Measurements from ENCODE around the gene ADAMTS2. TPM values are rescaled to one million over a fixed set of nuclear protein-coding genes. Genes with fewer than 3 reads are reported as not detected.
"Not testable (repeated sequence)": the region's sequence is repeated elsewhere in the genome, so short reads cannot be mapped to it uniquely, and the experiment has no call there.

Gene ADAMTS2
- total RNA-seq, 1 donor from 2014 or later, result 8.2 TPM

DNA sequence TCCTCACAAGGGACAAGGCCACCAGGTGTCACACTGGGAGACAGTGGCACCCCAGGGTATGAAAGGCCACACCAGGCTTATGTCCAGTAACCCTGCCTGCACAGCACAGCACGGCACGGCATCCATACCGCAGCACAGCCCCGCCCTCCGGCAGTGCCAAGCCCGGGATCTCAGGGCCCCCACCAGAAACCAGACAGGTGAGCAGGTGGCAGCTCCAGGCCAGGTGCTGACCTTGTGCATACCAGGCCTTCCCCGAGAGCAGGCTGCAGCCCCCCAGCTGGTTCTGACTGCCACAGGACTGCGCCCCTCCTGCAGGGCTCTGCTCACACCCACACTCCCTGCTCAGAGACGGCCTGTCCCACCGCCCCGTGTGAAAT lies 56.5 kb downstream of the ADAMTS2 start:
- peaks cover 12% of the 10 kb centered on the region for H3K4me1 Mint-ChIP-seq
- H3K27me3 Mint-ChIP-seq (ENCODE audit: low read depth), result no peaks in the 10 kb centered on the region
- H3K9me3 Mint-ChIP-seq, result no peaks in the 10 kb centered on the region
- H3K4me3 Mint-ChIP-seq, result no peak overlapping the region
- H3K27ac Mint-ChIP-seq, result no peak overlapping the region
- DNase-seq (ENCODE audit: low spot score in 2 of 2, unreplicated experiment in 2 of 2), result no peak
- H3K36me3 Mint-ChIP-seq, result no peaks in the 10 kb centered on the region
- TF ChIP-seq, protein P1, sequence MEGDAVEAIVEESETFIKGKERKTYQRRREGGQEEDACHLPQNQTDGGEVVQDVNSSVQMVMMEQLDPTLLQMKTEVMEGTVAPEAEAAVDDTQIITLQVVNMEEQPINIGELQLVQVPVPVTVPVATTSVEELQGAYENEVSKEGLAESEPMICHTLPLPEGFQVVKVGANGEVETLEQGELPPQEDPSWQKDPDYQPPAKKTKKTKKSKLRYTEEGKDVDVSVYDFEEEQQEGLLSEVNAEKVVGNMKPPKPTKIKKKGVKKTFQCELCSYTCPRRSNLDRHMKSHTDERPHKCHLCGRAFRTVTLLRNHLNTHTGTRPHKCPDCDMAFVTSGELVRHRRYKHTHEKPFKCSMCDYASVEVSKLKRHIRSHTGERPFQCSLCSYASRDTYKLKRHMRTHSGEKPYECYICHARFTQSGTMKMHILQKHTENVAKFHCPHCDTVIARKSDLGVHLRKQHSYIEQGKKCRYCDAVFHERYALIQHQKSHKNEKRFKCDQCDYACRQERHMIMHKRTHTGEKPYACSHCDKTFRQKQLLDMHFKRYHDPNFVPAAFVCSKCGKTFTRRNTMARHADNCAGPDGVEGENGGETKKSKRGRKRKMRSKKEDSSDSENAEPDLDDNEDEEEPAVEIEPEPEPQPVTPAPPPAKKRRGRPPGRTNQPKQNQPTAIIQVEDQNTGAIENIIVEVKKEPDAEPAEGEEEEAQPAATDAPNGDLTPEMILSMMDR (IDR thresholded peaks at IDR 0.05; ENCODE audit: unreplicated experiment), result no peak

DNA sequence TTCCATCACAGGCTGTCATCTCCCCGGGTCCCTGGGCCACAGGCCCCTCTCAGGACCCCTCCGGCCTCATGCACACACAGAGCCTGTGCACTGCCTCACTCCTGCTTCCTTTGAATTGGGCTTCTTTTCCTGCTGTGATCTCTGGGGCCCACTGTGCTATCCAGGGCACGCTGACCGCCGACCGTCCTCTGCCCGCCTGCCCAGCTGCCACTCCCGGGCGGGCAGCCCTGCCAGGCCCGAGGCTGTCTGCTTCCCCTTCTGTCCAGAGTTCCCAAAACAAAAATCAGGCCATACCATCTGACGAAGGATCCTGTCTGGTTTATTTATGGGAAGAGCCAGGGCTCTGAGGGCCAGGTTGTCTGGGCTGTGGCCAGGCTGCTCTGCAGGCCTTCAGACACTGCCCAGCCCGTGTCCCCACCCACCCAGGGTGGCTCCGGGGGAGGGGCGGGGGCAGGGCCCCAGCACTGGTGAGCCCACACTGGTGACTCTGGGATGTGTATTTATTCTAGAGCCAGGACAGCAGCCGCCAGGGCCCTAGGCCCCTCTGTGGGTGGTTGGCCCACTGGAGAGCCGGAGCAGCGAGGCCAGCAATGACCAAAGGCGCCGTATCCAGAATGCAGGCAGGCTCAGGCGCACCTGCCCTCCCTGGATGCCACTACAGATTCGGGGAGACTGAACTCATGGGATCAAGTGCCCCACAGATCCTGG lies 57.0 kb downstream of the ADAMTS2 start:
- H3K36me3 Mint-ChIP-seq, result no peaks in the 10 kb centered on the region
- DNase-seq (ENCODE audit: low spot score in 2 of 2, unreplicated experiment in 2 of 2), result no peak
- TF ChIP-seq, protein P1 (IDR thresholded peaks at IDR 0.05; ENCODE audit: unreplicated experiment), result no peak
- H3K4me3 Mint-ChIP-seq, result no peak overlapping the region
- H3K4me1 Mint-ChIP-seq, result peaks cover 12% of the 10 kb centered on the region
- H3K27me3 Mint-ChIP-seq (ENCODE audit: low read depth), result no peaks in the 10 kb centered on the region
- H3K27ac Mint-ChIP-seq, result no peak overlapping the region
- no peaks in the 10 kb centered on the region for H3K9me3 Mint-ChIP-seq

DNA sequence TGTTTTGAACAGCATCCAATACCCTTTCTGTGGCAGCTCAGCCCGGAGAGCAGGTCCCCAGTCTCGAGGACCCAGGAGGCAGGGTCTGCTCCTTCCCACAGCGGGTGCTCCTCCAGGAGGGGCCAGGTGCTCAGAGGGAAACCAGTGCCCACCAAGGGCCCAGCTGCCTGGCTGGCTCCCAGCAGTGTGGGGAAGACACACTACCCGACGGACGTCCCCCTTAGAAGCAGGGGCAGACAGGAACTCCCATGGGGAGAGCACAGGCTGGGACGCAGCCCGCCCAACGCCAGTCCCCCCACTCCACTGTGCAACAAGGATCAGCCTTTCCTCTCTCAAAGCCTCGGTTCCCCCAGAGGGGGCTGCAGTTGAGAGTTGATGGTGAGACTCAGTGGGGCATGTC lies 57.6 kb downstream of the ADAMTS2 start:
- H3K27ac Mint-ChIP-seq, result no peak overlapping the region
- H3K9me3 Mint-ChIP-seq, result no peaks in the 10 kb centered on the region
- H3K27me3 Mint-ChIP-seq (ENCODE audit: low read depth), result no peaks in the 10 kb centered on the region
- DNase-seq (ENCODE audit: low spot score in 2 of 2, unreplicated experiment in 2 of 2), result no peak
- H3K4me3 Mint-ChIP-seq, result no peak overlapping the region
- no peaks in the 10 kb centered on the region for H3K36me3 Mint-ChIP-seq
- TF ChIP-seq, protein P1 (IDR thresholded peaks at IDR 0.05; ENCODE audit: unreplicated experiment), result no peak
- H3K4me1 Mint-ChIP-seq, result peaks cover 12% of the 10 kb centered on the region

DNA sequence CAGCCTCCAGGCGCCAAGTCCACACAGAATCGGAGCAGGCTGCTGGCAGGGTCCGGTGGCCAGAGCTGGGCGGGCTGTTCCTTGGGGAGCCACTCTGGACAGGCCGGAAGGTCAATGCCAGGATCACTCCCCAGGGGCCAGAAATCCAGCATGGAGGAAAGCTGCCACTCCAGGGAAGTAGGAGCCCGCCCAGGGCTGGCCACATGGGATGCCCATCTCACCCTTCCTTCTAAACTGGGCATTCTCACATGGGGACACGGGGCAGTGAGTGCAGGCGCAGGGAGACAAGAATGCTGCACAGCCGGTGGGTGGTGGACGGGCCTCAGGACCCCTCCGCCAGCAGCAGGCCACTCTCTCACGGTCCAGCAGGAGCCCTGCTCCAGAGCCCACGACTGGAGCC lies 58.2 kb downstream of the ADAMTS2 start:
- Mint-ChIP-seq H3K9me3 (peaks cover 6% of the 10 kb centered on the region), H3K27ac (no peak overlapping the region), H3K27me3 (ENCODE audit: low read depth) (no peaks in the 10 kb centered on the region), H3K4me3 (no peak overlapping the region), H3K4me1 (peaks cover 12% of the 10 kb centered on the region), H3K36me3 (no peaks in the 10 kb centered on the region)
- TF ChIP-seq, protein P1 (IDR thresholded peaks at IDR 0.05; ENCODE audit: unreplicated experiment), result no peak
- no peak for DNase-seq (ENCODE audit: low spot score in 2 of 2, unreplicated experiment in 2 of 2)

DNA sequence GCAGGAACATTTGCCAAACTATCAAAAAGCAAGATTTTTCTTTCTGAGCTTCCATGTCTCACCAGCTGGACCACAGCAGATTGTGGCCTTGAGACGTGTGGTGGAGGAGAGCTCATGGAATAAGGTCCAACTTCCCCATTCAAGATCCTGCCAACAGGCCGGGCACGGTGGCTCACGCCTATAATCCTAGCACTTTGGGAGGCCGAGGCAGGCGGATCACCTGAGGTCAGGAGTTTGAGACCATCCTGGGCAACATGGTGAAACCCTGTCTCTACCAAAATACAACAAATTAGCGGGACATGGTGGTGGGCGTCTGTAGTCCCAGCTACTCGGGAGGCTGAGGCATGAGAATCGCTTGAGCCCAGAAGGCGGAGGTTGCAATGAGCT lies 59.5 kb downstream of the ADAMTS2 start:
- peaks cover 12% of the 10 kb centered on the region for H3K4me1 Mint-ChIP-seq
- H3K36me3 Mint-ChIP-seq; H3K27ac Mint-ChIP-seq; H3K4me3 Mint-ChIP-seq; DNase-seq (ENCODE audit: low spot score in 2 of 2, unreplicated experiment in 2 of 2); H3K27me3 Mint-ChIP-seq (ENCODE audit: low read depth): not testable (repeated sequence)
- peaks cover 12% of the 10 kb centered on the region for H3K9me3 Mint-ChIP-seq

DNA sequence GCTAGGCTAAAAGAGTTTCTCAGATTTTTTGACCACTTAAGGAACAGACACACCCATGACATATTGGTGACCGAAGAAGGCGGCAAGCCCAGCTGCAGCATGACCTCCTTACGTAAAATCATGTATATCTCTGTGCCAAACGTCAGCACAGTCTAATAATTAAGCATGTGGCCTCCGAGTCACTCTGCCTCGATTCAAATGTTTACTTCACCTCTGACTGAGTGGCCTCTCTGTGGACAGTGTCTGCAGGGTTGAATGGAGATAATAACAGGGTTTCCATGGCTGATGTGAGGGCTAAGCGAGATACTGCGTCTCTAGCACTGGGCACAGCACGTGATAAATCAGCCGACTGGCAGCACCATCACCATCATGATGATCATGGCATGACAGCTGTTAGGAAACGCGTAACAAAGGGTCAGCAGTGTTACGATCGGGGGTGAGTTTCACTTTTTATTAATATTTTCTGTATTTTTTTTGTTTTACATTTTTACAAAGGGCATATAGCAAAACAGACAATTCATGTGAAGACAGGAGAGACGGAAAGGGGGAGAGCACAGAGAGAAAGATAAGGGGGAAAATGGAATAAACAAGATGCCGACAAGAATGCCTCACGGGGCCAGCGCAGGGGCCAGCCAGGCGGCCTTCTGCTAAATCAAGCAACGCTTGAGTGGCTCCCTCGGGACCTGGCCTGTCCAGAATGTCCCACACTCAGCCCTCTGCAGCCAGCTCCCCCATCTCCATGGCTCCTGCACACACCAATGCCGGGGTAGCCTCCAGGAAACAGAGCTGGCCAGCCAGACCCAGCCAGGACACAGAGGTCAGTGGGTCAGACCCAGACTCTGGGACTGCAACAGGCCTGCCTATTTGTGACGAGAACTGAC lies 60.3 kb downstream of the ADAMTS2 start:
- H3K9me3 Mint-ChIP-seq, result peaks cover 12% of the 10 kb centered on the region

DNA sequence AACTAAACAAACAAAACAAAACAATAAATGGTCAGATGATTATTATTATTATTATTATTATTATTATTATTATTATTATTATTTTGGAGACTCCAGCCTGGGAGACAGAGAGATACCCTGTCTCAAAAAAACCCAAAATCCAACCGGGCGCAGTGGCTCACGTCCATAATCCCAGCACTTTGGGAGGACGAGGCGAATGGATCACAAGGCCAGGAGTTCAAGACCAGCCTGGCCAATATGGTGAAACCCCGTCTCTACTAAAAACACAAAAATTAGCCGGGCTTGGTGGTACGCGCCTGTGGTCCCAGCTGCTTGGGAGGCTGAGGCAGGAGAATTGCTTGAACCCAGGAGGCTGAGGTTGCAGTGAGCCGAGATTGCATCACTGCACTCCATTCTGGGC lies 61.4 kb downstream of the ADAMTS2 start:
- H3K27ac Mint-ChIP-seq; H3K27me3 Mint-ChIP-seq (ENCODE audit: low read depth); H3K4me3 Mint-ChIP-seq; DNase-seq (ENCODE audit: low spot score in 2 of 2, unreplicated experiment in 2 of 2); H3K36me3 Mint-ChIP-seq: not testable (repeated sequence)
- H3K4me1 Mint-ChIP-seq, result peaks cover 12% of the 10 kb centered on the region
- peaks cover 12% of the 10 kb centered on the region for H3K9me3 Mint-ChIP-seq

More for the DNA sequence above, 60.3 kb downstream of the ADAMTS2 start:
- Mint-ChIP-seq H3K27me3 (ENCODE audit: low read depth) (no peaks in the 10 kb centered on the region), H3K36me3 (no peaks in the 10 kb centered on the region), H3K4me3 (no peak overlapping the region), H3K27ac (no peak overlapping the region), H3K4me1 (peaks cover 12% of the 10 kb centered on the region)
- DNase-seq (ENCODE audit: low spot score in 2 of 2, unreplicated experiment in 2 of 2), result no peak
- TF ChIP-seq, protein P1 (IDR thresholded peaks at IDR 0.05; ENCODE audit: unreplicated experiment), result no peak
